H1 (cell line): ENCODE data around the gene MTX1. TPM values are rescaled to one million over a fixed set of nuclear protein-coding genes. Genes with fewer than 3 reads are reported as not detected.

Experiments
- CTCF ChIA-PET: fragments of 300-600 bp; sonication (Branson Sonifier 250); formaldehyde crosslinking; loops from one replicate; lab custom pipeline; 2021; ENCODE audit not compliant: partially characterized antibody; lab: Charles Lee
- POLR2A ChIA-PET: fragments of 300-600 bp; sonication (Branson Sonifier 250); formaldehyde crosslinking; loops from one replicate; lab custom pipeline; 2021; ENCODE audit warnings: inconsistent platforms; ENCODE audit not compliant: partially characterized antibody; lab: Charles Lee
- DNase-seq, 2 experiments: peaks; one replicate each; pipeline versions ENCODE4 v3.0.0 to v3.0.0-alpha.2; 2010 to 2022; ENCODE audit warnings: low spot score in 2 of 2, low read depth in 1 of 2, mixed read lengths in 1 of 2
- FAIRE-seq: peaks from 2 replicates; lab custom pipeline; 2011; peaks lifted over from hg19 to GRCh38; lab: Jason Lieb, UNC
- H2AFZ ChIP-seq: 2 replicates; pipeline ENCODE4 v1.8.1; 2012; ENCODE audit warnings: low read length, inconsistent platforms
- H2AK5ac ChIP-seq: 2 replicates; pipeline ENCODE4 v1.6.1; 2013; ENCODE audit warnings: low read depth, low read length
- H2BK120ac ChIP-seq: replicated peaks from 2 replicates; pipeline ENCODE3; 2013; ENCODE audit warnings: low read depth, low read length, inconsistent platforms
- H2BK12ac ChIP-seq: 2 replicates; pipeline ENCODE4 v1.6.1; 2013; ENCODE audit warnings: low read depth, low read length
- H2BK15ac ChIP-seq: 2 replicates; pipeline ENCODE4 v1.6.1; 2013; ENCODE audit warnings: low read length
- H2BK20ac ChIP-seq: 2 replicates; pipeline ENCODE4 v1.6.1; 2013; ENCODE audit warnings: low read length
- H2BK5ac ChIP-seq: 2 replicates; pipeline ENCODE4 v1.6.1; 2013; ENCODE audit warnings: low read depth, low read length
- H3K14ac ChIP-seq: 2 replicates; pipeline ENCODE4 v1.6.1; 2013; ENCODE audit warnings: inconsistent platforms; ENCODE audit not compliant: insufficient read length
- H3K18ac ChIP-seq: 2 replicates; pipeline ENCODE4 v1.6.1; 2013; ENCODE audit warnings: low read length; ENCODE audit errors: extremely low read depth
- H3K23ac ChIP-seq: 2 replicates; pipeline ENCODE4 v1.6.1; 2013; ENCODE audit warnings: inconsistent platforms; ENCODE audit not compliant: insufficient read length
- H3K23me2 ChIP-seq: 2 replicates; pipeline ENCODE4 v1.6.1; 2013; ENCODE audit warnings: low read depth, low read length
- H3K27ac ChIP-seq: 2 replicates; pipeline ENCODE4 v1.6.1; 2011; ENCODE audit warnings: low read depth, low read length, inconsistent platforms
- H3K27me3 ChIP-seq, 4 experiments: replicated peaks in 1 of 4; 1 replicate in 1 of 4; 2 replicates in 3 of 4; pipeline versions ENCODE4 v1.6.1 to v1.8.1; 2011 to 2013; ENCODE audit warnings: low read length in 3 of 4, mild to moderate bottlenecking in 3 of 4, inconsistent platforms in 2 of 4, mixed read lengths in 2 of 4, moderate library complexity in 1 of 4; ENCODE audit not compliant: control insufficient read depth in 3 of 4, insufficient read depth in 3 of 4; ENCODE audit errors: extremely low read depth in 1 of 4
- H3K36me3 ChIP-seq, 4 experiments: 2 replicates each; pipeline versions ENCODE4 v1.6.1 to v1.8.1; 2011 to 2013; ENCODE audit warnings: mild to moderate bottlenecking in 4 of 4, low read length in 3 of 4, moderate library complexity in 2 of 4, control low read depth in 1 of 4, inconsistent platforms in 1 of 4; ENCODE audit not compliant: insufficient read depth in 4 of 4, control insufficient read depth in 2 of 4
- H3K4ac ChIP-seq: replicated peaks from 2 replicates; pipeline ENCODE3; 2013; ENCODE audit warnings: low read length, low read depth, mixed read lengths, inconsistent platforms; ENCODE audit not compliant: insufficient read length
- H3K4me1 ChIP-seq, 4 experiments: replicated peaks in 1 of 4; 1 replicate in 1 of 4; 2 replicates in 3 of 4; pipeline versions ENCODE4 v1.6.1 to v1.8.1; 2011 to 2013; ENCODE audit warnings: low read length in 3 of 4, inconsistent platforms in 2 of 4, mixed read lengths in 1 of 4; ENCODE audit not compliant: insufficient read depth in 4 of 4, control insufficient read depth in 3 of 4
- H3K4me2 ChIP-seq, 2 experiments: 2 replicates each; pipeline versions ENCODE4 v1.6.1 to v1.8.1; 2011 to 2013; ENCODE audit warnings: low read depth in 2 of 2, low read length in 2 of 2, control low read depth in 1 of 2, inconsistent platforms in 1 of 2, mild to moderate bottlenecking in 1 of 2; ENCODE audit not compliant: insufficient read depth in 1 of 2
- H3K4me3 ChIP-seq, 4 experiments: fragments of 200-600, 300-600 bp in 1 of 4; sonication (generic), shearing (Covaris generic), sonication (Bioruptor Twin) in 1 of 4; 2 replicates each; pipeline versions ENCODE4 v1.5.1 to v1.8.1; 2011 to 2016; ENCODE audit warnings: low read length in 4 of 4, low read depth in 3 of 4, control low read depth in 2 of 4, inconsistent platforms in 2 of 4, mild to moderate bottlenecking in 2 of 4, mixed read lengths in 1 of 4, moderate library complexity in 1 of 4; ENCODE audit not compliant: insufficient read depth in 2 of 4; ENCODE audit errors: extremely low read depth in 1 of 4
- H3K56ac ChIP-seq: replicated peaks from 2 replicates; pipeline ENCODE3; 2013; ENCODE audit warnings: low read depth, mild to moderate bottlenecking, mixed read lengths, low read length, inconsistent platforms; ENCODE audit not compliant: insufficient read length
- H3K79me1 ChIP-seq: 2 replicates; pipeline ENCODE4 v1.6.1; 2013; ENCODE audit warnings: low read depth, low read length, control low read depth
- H3K79me2 ChIP-seq, 2 experiments: 2 replicates each; pipeline versions ENCODE4 v1.6.1 to v1.8.1; 2012 to 2013; ENCODE audit warnings: low read length in 2 of 2, mild to moderate bottlenecking in 2 of 2, inconsistent platforms in 1 of 2; ENCODE audit not compliant: insufficient read depth in 2 of 2, control insufficient read depth in 1 of 2
- H3K9ac ChIP-seq, 4 experiments: replicated peaks in 1 of 4; 1 replicate in 1 of 4; 2 replicates in 3 of 4; pipeline versions ENCODE4 v1.6.1 to v1.8.1; 2011 to 2013; ENCODE audit warnings: low read depth in 3 of 4, low read length in 3 of 4, control low read depth in 2 of 4, mild to moderate bottlenecking in 2 of 4, moderate library complexity in 2 of 4, inconsistent platforms in 1 of 4; ENCODE audit errors: extremely low read depth in 1 of 4
- H3K9me3 ChIP-seq, 2 experiments: 2 replicates each; pipeline versions ENCODE4 v1.6.1 to v1.8.1; 2012 to 2013; ENCODE audit warnings: mild to moderate bottlenecking in 2 of 2, moderate library complexity in 2 of 2, control low read depth in 1 of 2, inconsistent platforms in 1 of 2, low read depth in 1 of 2, low read length in 1 of 2, mixed read lengths in 1 of 2; ENCODE audit not compliant: insufficient read depth in 2 of 2
- H4K20me1 ChIP-seq, 2 experiments: replicated peaks in 1 of 2; 2 replicates each; pipeline versions ENCODE3 to v1.8.1; 2011 to 2013; ENCODE audit warnings: inconsistent platforms in 2 of 2, low read length in 2 of 2, mild to moderate bottlenecking in 1 of 2; ENCODE audit not compliant: insufficient read depth in 2 of 2, control insufficient read depth in 1 of 2
- H4K5ac ChIP-seq: 2 replicates; pipeline ENCODE4 v1.6.1; 2013; ENCODE audit warnings: low read length, low read depth, mixed read lengths, inconsistent platforms; ENCODE audit not compliant: insufficient read length
- H4K8ac ChIP-seq: 2 replicates; pipeline ENCODE4 v1.8.0; 2013; ENCODE audit warnings: mild to moderate bottlenecking, moderate library complexity, low read length, inconsistent platforms; ENCODE audit not compliant: insufficient read depth; ENCODE audit errors: extremely low read depth
- H4K91ac ChIP-seq: replicated peaks from 2 replicates; pipeline ENCODE3; 2013; ENCODE audit warnings: low read length, mixed read lengths, inconsistent platforms; ENCODE audit not compliant: insufficient read length
- CREB1 ChIP-seq: IDR thresholded peaks from 2 replicates; pipeline ENCODE4 v1.6.1; 2012; ENCODE audit warnings: inconsistent platforms
- NRF1 ChIP-seq: IDR thresholded peaks from 2 replicates; pipeline ENCODE4 v1.6.1; 2011; ENCODE audit warnings: mild to moderate bottlenecking, low read depth, low read length, improper control_type of control experiment
- RAD21 ChIP-seq, 2 experiments: IDR thresholded peaks in 1 of 2; conservative IDR thresholded peaks in 1 of 2; 2 replicates each; pipeline ENCODE4 v1.6.1; 2011; ENCODE audit warnings: low read depth in 2 of 2, low read length in 2 of 2, improper control_type of control experiment in 1 of 2, inconsistent platforms in 1 of 2, mild to moderate bottlenecking in 1 of 2, moderate library complexity in 1 of 2
- RFX5 ChIP-seq: IDR thresholded peaks from 2 replicates; pipeline ENCODE4 v1.6.1; 2011; ENCODE audit warnings: low read depth, low read length, improper control_type of control experiment, borderline replicate concordance
- RNF2 ChIP-seq: fragments of 200-900, 300-1000 bp; sonication (generic); IDR thresholded peaks from 2 replicates; pipeline ENCODE4 v1.7.1; 2016; ENCODE audit warnings: borderline replicate concordance, low read depth, mild to moderate bottlenecking, antibody characterized with exemption, low read length; ENCODE audit not compliant: poor library complexity, severe bottlenecking; ENCODE audit errors: missing control alignments
- SAP30 ChIP-seq: fragments of 300-600 bp; sonication (generic); IDR thresholded peaks from 2 replicates; pipeline ENCODE4 v1.7.1; 2012; ENCODE audit warnings: low read length, moderate library complexity, mild to moderate bottlenecking, inconsistent platforms; ENCODE audit not compliant: insufficient read depth, insufficient replicate concordance
- SIN3A ChIP-seq, 2 experiments: IDR thresholded peaks in 1 of 2; conservative IDR thresholded peaks in 1 of 2; 2 replicates each; pipeline ENCODE4 v1.6.1; 2011 to 2012; ENCODE audit warnings: low read length in 2 of 2, improper control_type of control experiment in 1 of 2, low read depth in 1 of 2, mild to moderate bottlenecking in 1 of 2
- SIX5 ChIP-seq: IDR thresholded peaks from 2 replicates; pipeline ENCODE4 v1.6.1; 2011; ENCODE audit warnings: mild to moderate bottlenecking, low read depth, low read length
- SRF ChIP-seq: IDR thresholded peaks from 2 replicates; pipeline ENCODE4 v1.6.1; 2011; ENCODE audit warnings: mild to moderate bottlenecking, low read depth, low read length, moderate library complexity
- WGBS, 2 experiments: shearing (Covaris generic) in 1 of 2; methylation state at CpG; one replicate each; pipeline versions ENCODE4 v1.1.6 to v1.1.7; 2013 to 2015; ENCODE audit warnings: low lambda C conversion rate in 2 of 2, mixed read lengths in 2 of 2, inconsistent platforms in 1 of 2, low coverage in 1 of 2, missing lambda C conversion rate in 1 of 2; ENCODE audit not compliant: insufficient replicate concordance in 2 of 2, insufficient coverage in 1 of 2, insufficient read length in 1 of 2; ENCODE audit errors: extremely low coverage in 1 of 2, missing lambda C conversion rate in 1 of 2; 5-methylcytosine and 5-hydroxymethylcytosine counted together
- polyA plus RNA-seq, 7 experiments: library from polyadenylated mRNA; depleted of rRNA in 3 of 7; stranded (reverse) in 5 of 7; unstranded in 2 of 7; fragments of >200 nt in 5 of 7; fragments of 200-250 nt in 2 of 7; gene quantifications; 1 replicate in 5 of 7; 2 replicates in 1 of 7; 4 replicates in 1 of 7; pipeline versions ENCODE4 v1.2.1 to v1.2.3, GENCODE V29; 2011 to 2013; ENCODE audit warnings: missing spikeins in 2 of 7, mixed read lengths in 2 of 7
- total RNA-seq: library from RNA; stranded (reverse); fragmentation: NEBNext Ultra II Directional; extraction: Animal tissue kit (Norgen Biotek cat#: 25700); gene quantifications from 2 replicates; pipeline ENCODE4 v1.2.1, GENCODE V29; 2021
- TF ChIP-seq, protein P1 (sequence below), 3 experiments: IDR thresholded peaks; 1 replicate in 2 of 3; 2 replicates in 1 of 3; pipeline versions ENCODE4 v1.5.1 to v1.6.1; 2011; ENCODE audit warnings: low read length in 3 of 3, mild to moderate bottlenecking in 3 of 3, inconsistent platforms in 2 of 3, low read depth in 1 of 3, moderate library complexity in 1 of 3; ENCODE audit not compliant: insufficient read depth in 1 of 3; ENCODE audit errors: control extremely low read depth in 1 of 3

Gene MTX1
- total and polyA plus RNA-seq, 2 of the 8 experiments (the other 6 are each of a cell fraction or from before 2014, with no cell fraction given): 47.9 to 131 TPM

DNA sequence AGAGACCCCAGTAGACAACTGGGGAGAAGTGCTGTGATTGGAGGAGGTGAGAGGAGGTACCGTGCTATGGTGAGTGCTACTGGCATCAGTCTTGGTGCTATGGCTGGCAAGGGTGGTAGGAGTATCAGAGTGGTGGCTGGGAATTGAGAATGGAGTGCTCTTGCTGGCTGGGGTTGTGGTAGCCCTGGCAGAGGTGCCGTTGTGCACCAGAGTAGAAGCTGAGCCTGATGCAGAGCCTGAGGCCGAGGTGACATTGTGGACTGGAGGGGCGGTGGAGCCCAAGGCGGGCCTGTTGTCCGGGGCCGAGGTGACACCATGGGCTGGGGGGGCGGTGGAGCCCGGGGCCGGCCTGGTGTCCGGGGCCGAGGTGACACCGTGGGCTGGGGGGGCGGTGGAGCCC, 20.2 kb upstream of the MTX1 start:
- Histone ChIP-seq H3K56ac (no peak overlapping the region), H3K36me3 (peaks cover 0 to 10% (median 2%) of the 10 kb centered on the region in 4 experiments; a peak in 5 of 8 replicates), H2BK120ac (no peak overlapping the region), H3K4me2 (no peak overlapping the region), H3K79me2 (no peaks in the 10 kb centered on the region), H2BK20ac (no peak overlapping the region), H3K79me1 (no peaks in the 10 kb centered on the region), H4K5ac (no peak overlapping the region), H3K4me3 (no peak overlapping the region), H3K27me3 (no peaks in the 10 kb centered on the region), H2AK5ac (no peak overlapping the region), H4K8ac (no peak overlapping the region), H4K20me1 (no peaks in the 10 kb centered on the region), H3K4me1 (peaks cover 11 to 25% (median 17%) of the 10 kb centered on the region in 4 experiments), H3K27ac (no peak overlapping the region), H3K14ac (no peak overlapping the region), H3K23me2 (peaks cover 3% of the 10 kb centered on the region; the same call in 1 of the 2 replicates), H2BK5ac (no peak overlapping the region; the same call in 1 of the 2 replicates), H2BK15ac (no peak overlapping the region), H3K9ac (no peak overlapping the region), H3K18ac (no peak overlapping the region), H2BK12ac (0 out of 2 replicates have a peak overlapping the region, but pooled peaks have one; percentile 9), H2AFZ (no peak overlapping the region), H3K4ac (no peak overlapping the region), H4K91ac (no peak overlapping the region), H3K23ac (no peak overlapping the region), H3K9me3 (no peaks in the 10 kb centered on the region)
- FAIRE-seq (no peak), DNase-seq (no peak)
- WGBS, 2 experiments: 96% methylated on average over 7 of the region's 14 CpGs; no CpG with 5 or more reads in 1 of the 2 experiments
- ChIA-PET POLR2A (interaction anchor here (1.0 to 20.5 kb wide), 4 partner anchors 10 to 74 kb away, joined by 3 to 512 read pairs (median 35); partner anchors contain the start of genes KRTCAP2, MTX1, SCAMP3 and THBS3), CTCF (interaction anchor here (0.8 to 6.1 kb wide), 3 partner anchors 11 to 66 kb away, joined by 3 to 38 read pairs (median 26); no protein-coding TSS in a partner anchor)
- TF ChIP-seq RNF2 (no peak), CREB1 (no peak), RAD21 (IDR thresholded peaks at IDR 0.05 in 1 of 2, conservative IDR thresholded peaks at IDR 0.05 in 1 of 2; ENCODE audit: low read depth in 2 of 2, low read length in 2 of 2) (no peak), SIX5 (no peak), SRF (no peak), SAP30 (no peak), RFX5 (no peak), SIN3A (conservative IDR thresholded peaks at IDR 0.05 in 1 of 2, IDR thresholded peaks at IDR 0.05 in 1 of 2; ENCODE audit: low read depth in 1 of 2, low read length in 2 of 2) (no peak), NRF1 (no peak)
- TF ChIP-seq, protein P1, sequence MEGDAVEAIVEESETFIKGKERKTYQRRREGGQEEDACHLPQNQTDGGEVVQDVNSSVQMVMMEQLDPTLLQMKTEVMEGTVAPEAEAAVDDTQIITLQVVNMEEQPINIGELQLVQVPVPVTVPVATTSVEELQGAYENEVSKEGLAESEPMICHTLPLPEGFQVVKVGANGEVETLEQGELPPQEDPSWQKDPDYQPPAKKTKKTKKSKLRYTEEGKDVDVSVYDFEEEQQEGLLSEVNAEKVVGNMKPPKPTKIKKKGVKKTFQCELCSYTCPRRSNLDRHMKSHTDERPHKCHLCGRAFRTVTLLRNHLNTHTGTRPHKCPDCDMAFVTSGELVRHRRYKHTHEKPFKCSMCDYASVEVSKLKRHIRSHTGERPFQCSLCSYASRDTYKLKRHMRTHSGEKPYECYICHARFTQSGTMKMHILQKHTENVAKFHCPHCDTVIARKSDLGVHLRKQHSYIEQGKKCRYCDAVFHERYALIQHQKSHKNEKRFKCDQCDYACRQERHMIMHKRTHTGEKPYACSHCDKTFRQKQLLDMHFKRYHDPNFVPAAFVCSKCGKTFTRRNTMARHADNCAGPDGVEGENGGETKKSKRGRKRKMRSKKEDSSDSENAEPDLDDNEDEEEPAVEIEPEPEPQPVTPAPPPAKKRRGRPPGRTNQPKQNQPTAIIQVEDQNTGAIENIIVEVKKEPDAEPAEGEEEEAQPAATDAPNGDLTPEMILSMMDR (IDR thresholded peaks at IDR 0.05; ENCODE audit: control extremely low read depth in 1 of 3, insufficient read depth in 1 of 3, low read depth in 1 of 3, low read length in 3 of 3): no peak
